ENCODE measurements around the gene LASP1NB.

DNA sequence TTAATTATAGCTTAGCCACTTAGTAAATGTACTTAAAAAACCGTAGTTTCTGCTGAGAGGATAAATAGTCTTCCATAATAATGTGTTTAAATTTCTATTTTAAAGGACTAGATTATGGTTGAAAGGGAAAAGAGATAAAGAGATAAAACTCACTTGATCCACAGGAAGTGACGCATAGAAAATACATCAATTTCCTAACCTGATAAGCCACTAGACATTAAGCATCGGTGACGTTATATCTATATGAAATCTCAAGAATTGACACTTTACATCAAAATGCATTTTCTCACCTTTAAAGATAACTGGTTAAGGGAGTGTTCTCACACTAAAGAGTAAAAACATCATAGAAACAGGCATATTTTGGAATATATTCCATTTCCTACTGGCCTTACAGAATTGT is 36.0 kb downstream of the LASP1NB start:
- TF ChIP-seq CTCF (IDR thresholded peaks at IDR 0.05): no peak
- TF ChIP-seq EZH2 (IDR thresholded peaks at IDR 0.05; ENCODE audit: borderline replicate concordance, insufficient read depth, low read depth, low read length, poor library complexity, severe bottlenecking): no peak
